H9 (cell line): Measurements from ENCODE around the gene TMEM132D. TPM values are rescaled to one million over a fixed set of nuclear protein-coding genes. Genes with fewer than 3 reads are reported as not detected.

Source experiments
- DNase-seq: peaks from one replicate; pipeline ENCODE4 v3.0.0-alpha.2; 2017
- H2AFZ ChIP-seq: one replicate; pipeline ENCODE4 v1.6.1; 2013; ENCODE audit warnings: mild to moderate bottlenecking, low read length, control low read depth, moderate library complexity
- H2AK5ac ChIP-seq: 2 replicates; pipeline ENCODE4 v1.6.1; 2013; ENCODE audit warnings: low read length, control low read depth, mixed read lengths; ENCODE audit not compliant: insufficient read length
- H2BK120ac ChIP-seq: one replicate; pipeline ENCODE4 v1.6.1; 2013; ENCODE audit warnings: low read depth, mild to moderate bottlenecking, low read length, control low read depth, inconsistent platforms; ENCODE audit not compliant: poor library complexity, severe bottlenecking
- H2BK12ac ChIP-seq: 2 replicates; pipeline ENCODE4 v1.6.1; 2013; ENCODE audit warnings: low read length, control low read depth, mixed read lengths, low read depth; ENCODE audit not compliant: insufficient read length
- H2BK15ac ChIP-seq: 2 replicates; pipeline ENCODE4 v1.6.1; 2013; ENCODE audit warnings: low read depth, low read length, control low read depth
- H2BK20ac ChIP-seq: one replicate; pipeline ENCODE4 v1.6.1; 2013; ENCODE audit warnings: low read depth, mild to moderate bottlenecking, low read length, control low read depth, inconsistent platforms; ENCODE audit not compliant: poor library complexity, severe bottlenecking
- H2BK5ac ChIP-seq: 2 replicates; pipeline ENCODE4 v1.6.1; 2013; ENCODE audit warnings: low read length, control low read depth, mixed read lengths; ENCODE audit not compliant: insufficient read length
- H3K14ac ChIP-seq: 2 replicates; pipeline ENCODE4 v1.6.1; 2013; ENCODE audit warnings: low read length, control low read depth; ENCODE audit not compliant: insufficient read depth
- H3K18ac ChIP-seq: 2 replicates; pipeline ENCODE4 v1.6.1; 2013; ENCODE audit warnings: low read depth, mild to moderate bottlenecking, mixed read lengths, low read length, control low read depth; ENCODE audit not compliant: insufficient read length
- H3K23ac ChIP-seq: 2 replicates; pipeline ENCODE4 v1.6.1; 2013; ENCODE audit warnings: low read length, control low read depth, mixed read lengths, low read depth; ENCODE audit not compliant: insufficient read length
- H3K23me2 ChIP-seq: 2 replicates; pipeline ENCODE4 v1.6.1; 2013; ENCODE audit warnings: low read depth, mild to moderate bottlenecking, mixed read lengths, low read length, control low read depth; ENCODE audit not compliant: insufficient read length, poor library complexity, severe bottlenecking
- H3K27ac ChIP-seq: 2 replicates; pipeline ENCODE4 v1.5.1; 2013; ENCODE audit warnings: low read length, control low read depth, mixed read lengths, low read depth; ENCODE audit not compliant: insufficient read length
- H3K27me3 ChIP-seq: 2 replicates; pipeline ENCODE4 v1.6.1; 2013; ENCODE audit warnings: low read length, control low read depth, inconsistent platforms; ENCODE audit not compliant: insufficient read depth
- H3K4ac ChIP-seq: 2 replicates; pipeline ENCODE4 v1.6.1; 2013; ENCODE audit warnings: low read depth, mild to moderate bottlenecking, control low read depth, inconsistent platforms, low read length, moderate library complexity
- H3K4me1 ChIP-seq: 2 replicates; pipeline ENCODE4 v1.6.1; 2013; ENCODE audit warnings: low read length, control low read depth, inconsistent platforms; ENCODE audit not compliant: insufficient read depth
- H3K4me2 ChIP-seq: 2 replicates; pipeline ENCODE4 v1.6.1; 2013; ENCODE audit warnings: low read length, control low read depth, mixed read lengths; ENCODE audit not compliant: insufficient read length, insufficient read depth
- H3K56ac ChIP-seq: 2 replicates; pipeline ENCODE4 v1.6.1; 2013; ENCODE audit warnings: low read depth, mild to moderate bottlenecking, mixed read lengths, low read length, control low read depth; ENCODE audit not compliant: insufficient read length
- H3K79me1 ChIP-seq: 2 replicates; pipeline ENCODE4 v1.6.1; 2013; ENCODE audit warnings: low read depth, mild to moderate bottlenecking, moderate library complexity, low read length, control low read depth, inconsistent platforms; ENCODE audit not compliant: insufficient read depth, poor library complexity, severe bottlenecking
- H3K79me2 ChIP-seq: 2 replicates; pipeline ENCODE4 v1.6.1; 2013; ENCODE audit warnings: low read length, control low read depth, inconsistent platforms; ENCODE audit not compliant: insufficient read depth
- H3K9ac ChIP-seq: 2 replicates; pipeline ENCODE4 v1.6.1; 2013; ENCODE audit warnings: low read length, control low read depth, mixed read lengths; ENCODE audit not compliant: insufficient read length; ENCODE audit errors: extremely low read depth
- H3K9me3 ChIP-seq: one replicate; pipeline ENCODE4 v1.6.1; 2013; ENCODE audit warnings: low read depth, low read length, inconsistent platforms; ENCODE audit not compliant: control insufficient read depth
- H3T11ph ChIP-seq: one replicate; pipeline ENCODE4 v1.6.1; 2013; ENCODE audit warnings: mild to moderate bottlenecking, low read length, control low read depth, inconsistent platforms
- H4K20me1 ChIP-seq: one replicate; pipeline ENCODE4 v1.6.1; 2013; ENCODE audit not compliant: control insufficient read depth, insufficient read length, insufficient read depth
- H4K5ac ChIP-seq: 2 replicates; pipeline ENCODE4 v1.6.1; 2013; ENCODE audit warnings: low read depth, mild to moderate bottlenecking, mixed read lengths, low read length, control low read depth; ENCODE audit not compliant: insufficient read length
- H4K8ac ChIP-seq: replicated peaks from 2 replicates; pipeline ENCODE4 v1.6.1; 2013; ENCODE audit warnings: low read length, control low read depth, mixed read lengths, low read depth; ENCODE audit not compliant: insufficient read length
- H4K91ac ChIP-seq: 2 replicates; pipeline ENCODE4 v1.6.1; 2013; ENCODE audit warnings: low read depth, mild to moderate bottlenecking, moderate library complexity, mixed read lengths, low read length, control low read depth; ENCODE audit not compliant: insufficient read length
- H3K27ac Mint-ChIP-seq, 3 experiments: 2 replicates in 2 of 3; 3 replicates in 1 of 3; pipeline ENCODE4 v1.8.0; 2020 to 2021; ENCODE audit warnings: mixed read lengths in 3 of 3, mild to moderate bottlenecking in 1 of 3, moderate library complexity in 1 of 3
- H3K27me3 Mint-ChIP-seq: 2 replicates; pipeline ENCODE4 v1.8.0; 2021; ENCODE audit warnings: low read depth, mild to moderate bottlenecking, moderate library complexity, mixed read lengths
- H3K36me3 Mint-ChIP-seq, 3 experiments: 2 replicates in 2 of 3; 3 replicates in 1 of 3; pipeline ENCODE4 v1.8.0; 2020 to 2021; ENCODE audit warnings: low read depth in 3 of 3, mixed read lengths in 3 of 3; ENCODE audit not compliant: insufficient read depth in 1 of 3
- H3K4me1 Mint-ChIP-seq, 2 experiments: 2 replicates each; pipeline ENCODE4 v1.8.0; 2020; ENCODE audit warnings: mixed read lengths in 2 of 2
- H3K4me3 Mint-ChIP-seq, 2 experiments: 2 replicates in 1 of 2; 3 replicates in 1 of 2; pipeline ENCODE4 v1.8.0; 2020 to 2021; ENCODE audit warnings: mild to moderate bottlenecking in 2 of 2, mixed read lengths in 2 of 2, moderate library complexity in 1 of 2
- H3K9me3 Mint-ChIP-seq, 2 experiments: 2 replicates in 1 of 2; 3 replicates in 1 of 2; pipeline ENCODE4 v1.8.0; 2020; ENCODE audit warnings: mild to moderate bottlenecking in 2 of 2, mixed read lengths in 2 of 2, moderate library complexity in 1 of 2
- CTCF ChIP-seq: fragments of 200-600 bp; sonication (generic); conservative IDR thresholded peaks from 3 replicates; pipeline ENCODE4 v1.8.0; 2021; ENCODE audit warnings: antibody characterized with exemption, mild to moderate bottlenecking
- WGBS: extraction: QIAGEN DNeasy Blood & Tissue Kit; methylation state at CpG from one replicate; pipeline ENCODE4 v1.1.7; 2013; ENCODE audit warnings: missing lambda C conversion rate, low lambda C conversion rate, mixed read lengths; ENCODE audit not compliant: insufficient read length; ENCODE audit errors: extremely low coverage; 5-methylcytosine and 5-hydroxymethylcytosine counted together
- total RNA-seq: library from RNA; stranded (reverse); gene quantifications from 2 replicates; pipeline ENCODE4 v1.2.1, GENCODE V29; 2021

The TMEM132D gene
- total RNA-seq, 1 experiment from 2014 or later, result 6.1 TPM

- H3K79me2 ChIP-seq, result no peaks in the 10 kb centered on the region
- H3K4me1 ChIP-seq, result no peaks in the 10 kb centered on the region
- H4K8ac ChIP-seq, result no peak overlapping the region
- H3K56ac ChIP-seq, result no peak overlapping the region
- H3K9me3 ChIP-seq, result no peaks in the 10 kb centered on the region
- H3K14ac ChIP-seq, result no peak overlapping the region
- WGBS, result no CpG with 5 or more reads among the region's 1 CpG
- H3K27me3 ChIP-seq, result no peaks in the 10 kb centered on the region
- Mint-ChIP-seq H3K27ac (no peak overlapping the region), H3K27me3 (peaks cover 6% of the 10 kb centered on the region), H3K36me3 (no peaks in the 10 kb centered on the region; a peak in 1 of 7 replicates), H3K9me3 (no peaks in the 10 kb centered on the region), H3K4me3 (no peak overlapping the region), H3K4me1 (0 out of 4 replicates have a peak, but pooled peaks cover 0 to 2% of the 10 kb centered on the region in 2 experiments)
- no peak overlapping the region for H3K9ac ChIP-seq
- no peaks in the 10 kb centered on the region for H4K20me1 ChIP-seq
- H2BK20ac ChIP-seq, result no peak overlapping the region
- H4K91ac ChIP-seq, result no peak overlapping the region
- H3K23me2 ChIP-seq, result no peaks in the 10 kb centered on the region
- no peak overlapping the region for H3K4ac ChIP-seq
- no peak for TF ChIP-seq CTCF
- H2AFZ ChIP-seq, result no peak overlapping the region
- no peak overlapping the region for H3T11ph ChIP-seq
- H3K27ac ChIP-seq, result no peak overlapping the region
- H3K23ac ChIP-seq, result no peak overlapping the region
- H2BK5ac ChIP-seq, result no peak overlapping the region
- no peak overlapping the region for H3K18ac ChIP-seq
- no peak overlapping the region for H4K5ac ChIP-seq
- no peak overlapping the region for H2BK12ac ChIP-seq
- no peak overlapping the region for H2BK120ac ChIP-seq
- H2AK5ac ChIP-seq, result no peak overlapping the region
- no peak overlapping the region for H2BK15ac ChIP-seq
- no peak overlapping the region for H3K4me2 ChIP-seq
- DNase-seq, result no peak
- no peaks in the 10 kb centered on the region for H3K79me1 ChIP-seq
Observed at GRCh38 chr12:129119537-129119936, 784.3 kb downstream of the TMEM132D start.
